Middle frontal gyrus (tissue), 1 donor: ENCODE data around the gene TRIM8.
"Not testable (repeated sequence)": the region's sequence is repeated elsewhere in the genome, so short reads cannot be mapped to it uniquely, and the experiment has no call there.

Experiments
- DNase-seq: peaks from one replicate; pipeline ENCODE4 v3.0.0-alpha.2; 2015; ENCODE audit warnings: low spot score; ENCODE audit errors: extremely low spot score

The TRIM8 gene

GRCh38 chr10:102649797-102650654 lies 5.7 kb downstream of the TRIM8 start:
- no peak for DNase-seq

GRCh38 chr10:102650655-102651454 lies 6.6 kb downstream of the TRIM8 start:
- no peak for DNase-seq

GRCh38 chr10:102651455-102652169 lies 7.3 kb downstream of the TRIM8 start:
- DNase-seq, result no peak

GRCh38 chr10:102652170-102652916 lies 8.1 kb downstream of the TRIM8 start:
- DNase-seq, result no peak

- DNase-seq, result no peak
Measured at GRCh38 chr10:102653060-102653459, 8.8 kb downstream of the TRIM8 start.

- DNase-seq, result no peak
Measured at GRCh38 chr10:102654566-102654965, 10.3 kb downstream of the TRIM8 start.

- DNase-seq, result no peak
Measured at GRCh38 chr10:102654969-102655368, 10.7 kb downstream of the TRIM8 start.

GRCh38 chr10:102656026-102656425 lies 11.7 kb downstream of the TRIM8 start:
- DNase-seq, result no peak

GRCh38 chr10:102656791-102657371 lies 12.6 kb downstream of the TRIM8 start:
- DNase-seq, result no peak

- no peak for DNase-seq
Measured at GRCh38 chr10:102657451-102657850, 13.2 kb downstream of the TRIM8 start.

GRCh38 chr10:102657984-102658724 lies 13.9 kb downstream of the TRIM8 start:
- no peak for DNase-seq

- DNase-seq, result no peak
Measured at GRCh38 chr10:102658802-102659201, 14.5 kb downstream of the TRIM8 start.

GRCh38 chr10:102660888-102661657 lies 16.8 kb downstream of the TRIM8 start:
- DNase-seq, result no peak

- DNase-seq, result no peak
Measured at GRCh38 chr10:102661658-102662028, 17.4 kb downstream of the TRIM8 start.

- no peak for DNase-seq
Measured at GRCh38 chr10:102665904-102666509, 21.7 kb downstream of the TRIM8 start.

- not testable (repeated sequence) for DNase-seq
Measured at GRCh38 chr10:102667411-102667810, 23.1 kb downstream of the TRIM8 start.

GRCh38 chr10:102668326-102669107 lies 24.2 kb downstream of the TRIM8 start:
- DNase-seq, result peak; percentile 39
